T-helper 22 cell (primary cell): ENCODE results near the gene PARVB.

ENCODE experiments used
- DNase-seq: peaks from one replicate; pipeline ENCODE4 v3.0.0-alpha.2; 2020; ENCODE audit warnings: low read depth

The PARVB gene

DNA sequence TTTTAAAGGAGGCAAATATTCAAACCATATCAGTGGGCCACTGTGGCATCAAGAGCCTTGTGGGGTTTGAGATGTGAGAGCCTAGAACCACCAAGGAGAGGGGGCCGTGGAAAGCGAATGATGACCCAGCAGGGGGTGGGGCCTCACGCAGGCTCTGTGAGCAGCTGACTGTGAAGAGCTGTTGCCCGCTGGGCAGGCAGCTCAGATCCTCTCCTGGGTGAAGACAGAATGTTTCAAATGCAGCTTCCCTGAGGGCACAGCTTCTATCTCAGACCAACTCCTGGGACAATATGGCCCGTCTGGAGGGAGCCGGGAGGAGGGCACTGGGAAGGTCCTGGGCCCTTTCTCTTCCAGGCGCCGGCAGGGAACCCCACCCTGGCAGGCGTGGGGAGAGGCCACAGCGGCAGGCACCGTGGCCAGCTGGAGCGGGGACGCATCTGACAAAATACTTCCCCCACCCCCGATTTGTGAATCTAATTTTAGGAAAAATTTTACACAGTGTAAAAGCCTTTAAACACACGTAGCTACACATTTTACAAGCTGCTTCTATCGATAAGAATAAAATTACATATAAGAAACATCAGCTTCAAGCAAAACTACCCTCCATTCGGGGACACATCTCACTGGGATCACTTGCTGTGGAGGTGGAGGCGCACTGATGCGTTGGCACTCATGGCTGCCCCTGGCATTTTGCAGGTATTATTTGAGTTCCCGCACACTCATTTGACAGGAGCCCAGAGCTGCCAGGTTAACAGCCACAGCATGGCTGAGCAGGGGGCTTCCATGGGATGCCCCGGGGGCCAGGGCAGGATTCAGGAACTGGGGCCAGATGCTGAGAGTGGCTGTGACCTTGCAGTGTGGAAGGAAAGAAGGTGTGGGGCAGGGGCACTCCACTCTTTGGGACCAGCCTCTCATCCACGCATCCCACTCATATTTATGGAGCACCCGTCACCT is 196.9 kb downstream of the PARVB start:
- DNase-seq, result no peak

DNA sequence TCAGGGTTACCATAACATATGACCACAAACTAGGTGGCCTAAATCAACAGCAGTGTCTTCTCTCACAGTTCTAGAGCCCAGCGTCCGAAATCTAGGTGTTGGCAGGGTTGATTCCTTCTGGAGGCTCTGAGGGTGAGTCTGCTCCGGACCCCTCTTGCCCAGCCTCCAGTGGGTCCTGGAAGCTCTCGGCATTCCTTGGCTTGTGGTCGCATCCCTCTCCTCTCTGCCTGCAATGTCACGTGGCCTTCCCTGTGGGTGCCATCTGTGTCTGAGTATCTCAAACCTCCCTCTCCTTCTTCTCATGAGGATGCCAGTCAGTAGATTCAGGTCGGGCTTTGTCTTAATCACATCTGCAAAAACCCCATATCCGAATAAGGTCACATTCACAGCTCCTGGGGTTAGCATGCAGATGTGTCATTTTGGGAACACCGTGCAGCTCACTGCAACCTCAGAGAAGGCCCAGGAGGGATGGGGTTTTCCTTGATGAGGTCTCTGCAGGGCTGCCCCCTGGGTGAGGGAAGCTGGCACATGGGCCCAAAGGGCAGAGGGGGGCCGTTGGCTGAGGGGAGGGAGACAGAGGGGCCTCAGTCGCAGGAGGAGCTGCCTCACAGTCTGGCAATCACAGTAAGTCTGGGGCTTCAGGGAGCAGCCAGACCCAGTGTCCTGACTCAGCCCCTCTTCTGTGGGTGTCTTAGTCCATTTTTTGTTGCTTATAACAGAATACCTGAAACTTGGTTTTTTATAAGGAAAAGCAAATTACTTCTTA is 197.8 kb downstream of the PARVB start:
- no peak for DNase-seq
